ENCODE results near the gene TRIM62. TPM values are rescaled to one million over a fixed set of nuclear protein-coding genes. Genes with fewer than 3 reads are reported as not detected.

The TRIM62 gene
- total and polyA plus RNA-seq, 9 donors = 3.3 to 11.4 (median 5.7) TPM

- WGBS, 3 donors = 7 to 13% (median 8%) methylated on average over 27 to 28 of the region's 28 CpGs
- Histone ChIP-seq H3K4me3 (peak overlapping the region; percentile 54), H3K4me1 (ENCODE audit: insufficient read depth) (peaks cover 6% of the 10 kb centered on the region), H3K9me3 (no peaks in the 10 kb centered on the region), H3K27ac (no peak overlapping the region), H3K36me3 (no peaks in the 10 kb centered on the region), H3K27me3 (no peaks in the 10 kb centered on the region)
- peak; percentile 90 to 95 (median 93) for DNase-seq
- intact Hi-C loops (cut with DNase I) = loop anchor here in 1 of 4 donors (5.0 kb wide), 1 partner anchor 48 kb away; no protein-coding TSS in a partner anchor
- TF ChIP-seq EP300 (IDR thresholded peaks at IDR 0.05) (no peak), POLR2A (IDR thresholded peaks at IDR 0.05) (no peak), CTCF (IDR thresholded peaks at IDR 0.05) (no peak)
Measured at GRCh38 chr1:33180226-33180910, 1.5 kb downstream of the TRIM62 start.

DNA sequence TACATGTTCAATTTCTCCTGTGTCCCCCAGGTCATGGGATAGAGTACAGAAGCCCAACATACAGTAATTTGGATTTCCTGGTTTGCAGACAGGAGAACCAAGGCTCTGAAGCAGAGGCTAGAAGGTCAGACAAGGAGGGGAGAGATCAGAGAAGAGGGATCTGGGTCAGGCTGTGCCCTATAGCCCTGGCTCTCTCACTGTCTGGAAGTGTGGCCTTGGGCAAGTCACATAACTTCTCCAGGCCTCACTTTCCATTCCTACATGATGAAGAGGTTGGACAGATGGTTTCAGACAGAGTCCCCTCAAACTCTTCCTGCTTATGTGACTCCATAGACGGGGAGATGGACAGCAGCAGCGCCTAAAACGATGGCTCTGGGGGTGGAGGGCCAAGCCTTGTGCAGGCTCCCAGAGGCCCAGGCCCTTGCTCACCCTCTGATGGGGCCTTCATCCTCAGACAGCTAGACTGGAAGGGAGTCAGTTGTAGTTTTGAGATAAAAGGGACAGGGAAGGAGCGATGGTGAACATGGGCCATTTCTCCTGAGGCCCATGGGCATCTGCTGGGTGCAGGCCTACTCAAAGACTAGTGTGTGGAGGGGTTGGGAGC, 2.9 kb downstream of the TRIM62 start:
- H3K27ac ChIP-seq = no peak overlapping the region
- TF ChIP-seq EP300 (IDR thresholded peaks at IDR 0.05) = no peak
- TF ChIP-seq POLR2A (IDR thresholded peaks at IDR 0.05) = no peak
- no peak for TF ChIP-seq CTCF (IDR thresholded peaks at IDR 0.05)
- no peaks in the 10 kb centered on the region for H3K36me3 ChIP-seq

DNA sequence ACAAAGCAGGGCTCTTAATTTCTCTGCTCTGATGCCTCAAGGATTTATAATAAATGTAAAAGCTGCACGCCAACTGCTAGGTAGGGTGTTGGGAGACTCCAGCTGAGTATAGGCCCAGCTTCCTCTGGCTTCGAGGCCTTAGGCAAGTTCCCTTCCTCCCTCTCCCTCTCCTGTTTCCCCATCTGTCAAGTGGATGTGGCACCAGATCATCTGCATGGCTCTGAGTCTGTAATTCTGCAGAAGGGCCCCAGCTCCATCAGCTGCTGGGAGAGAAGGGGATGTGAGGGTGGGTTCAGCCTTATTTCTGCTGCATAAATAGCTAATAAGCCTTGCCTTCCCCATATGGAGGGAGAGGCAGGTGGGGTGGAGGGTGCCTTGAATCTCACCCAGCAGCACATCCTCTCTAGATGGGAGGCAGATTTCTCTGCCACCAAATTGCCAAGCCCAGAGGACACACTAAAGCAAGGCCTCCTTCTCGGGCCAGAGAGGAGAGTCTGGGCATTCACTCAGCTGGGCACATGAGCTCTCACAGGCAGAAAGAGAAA, 3.8 kb downstream of the TRIM62 start:
- Histone ChIP-seq H3K9me3 (no peaks in the 10 kb centered on the region), H3K27me3 (no peaks in the 10 kb centered on the region), H3K4me1 (ENCODE audit: insufficient read depth) (peaks cover 6% of the 10 kb centered on the region), H3K4me3 (no peak overlapping the region), H3K27ac (no peak overlapping the region), H3K36me3 (no peaks in the 10 kb centered on the region)
- DNase-seq = no peak
- WGBS, 3 donors = 80 to 89% (median 83%) methylated on average over 3 of the region's 3 CpGs
- intact Hi-C loops (cut with DNase I) = no loop called here
- no peak for TF ChIP-seq EP300 (IDR thresholded peaks at IDR 0.05)
- TF ChIP-seq POLR2A (IDR thresholded peaks at IDR 0.05) = no peak
- TF ChIP-seq CTCF (IDR thresholded peaks at IDR 0.05) = no peak

More for the DNA sequence above, 2.9 kb downstream of the TRIM62 start:
- Histone ChIP-seq H3K4me1 (ENCODE audit: insufficient read depth) (peaks cover 6% of the 10 kb centered on the region), H3K9me3 (no peaks in the 10 kb centered on the region), H3K27me3 (no peaks in the 10 kb centered on the region), H3K4me3 (no peak overlapping the region)
- 91 to 96% (median 92%) methylated on average over 4 of the region's 4 CpGs for WGBS, 3 donors
- intact Hi-C loops (cut with DNase I) = no loop called here
- DNase-seq = no peak

DNA sequence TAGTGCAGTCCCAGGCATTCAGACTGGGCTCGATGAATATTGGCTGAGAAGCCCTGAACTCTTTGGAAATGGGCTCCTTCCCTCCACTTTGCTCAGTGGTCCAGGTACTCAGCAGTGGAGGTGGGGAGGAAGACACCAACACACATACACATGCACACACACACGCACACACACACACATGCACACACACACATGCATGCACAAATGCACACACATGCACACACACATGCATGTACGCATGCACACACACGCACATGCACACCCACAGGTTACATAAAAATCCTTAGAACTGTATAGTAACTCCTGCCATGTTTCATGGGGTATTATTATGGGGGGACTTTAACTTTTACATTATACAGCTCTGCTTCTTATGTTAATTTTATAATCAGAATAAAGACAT, 5.0 kb downstream of the TRIM62 start:
- H3K27me3 ChIP-seq = no peaks in the 10 kb centered on the region
- H3K4me1 ChIP-seq (ENCODE audit: insufficient read depth) = peaks cover 6% of the 10 kb centered on the region
- DNase-seq = no peak
- WGBS, 3 donors = 44 to 70% (median 45%) methylated on average over 4 of the region's 4 CpGs
- H3K27ac ChIP-seq = no peak overlapping the region
- no peak overlapping the region for H3K4me3 ChIP-seq
- H3K9me3 ChIP-seq = no peaks in the 10 kb centered on the region
- H3K36me3 ChIP-seq = no peaks in the 10 kb centered on the region
- TF ChIP-seq EP300 (IDR thresholded peaks at IDR 0.05) (no peak), POLR2A (IDR thresholded peaks at IDR 0.05) (no peak), CTCF (IDR thresholded peaks at IDR 0.05) (no peak)
- intact Hi-C loops (cut with DNase I) = no loop called here

All from ovary (tissue), 9 donors.